GM20431 (cell line): ENCODE measurements around the gene CYP2E1.
"Not testable (repeated sequence)": the region's sequence is repeated elsewhere in the genome, so short reads cannot be mapped to it uniquely, and the experiment has no call there.

Experiments
- in situ Hi-C: fragments of 300-500 bp; cut with MseI, MboI; formaldehyde crosslinking; loops from one replicate; pipeline ENCODE4 v1.15.0; 2020; ENCODE audit warnings: low sequenced_read_pairs; ENCODE audit not compliant: unreplicated experiment

CYP2E1 gene

DNA sequence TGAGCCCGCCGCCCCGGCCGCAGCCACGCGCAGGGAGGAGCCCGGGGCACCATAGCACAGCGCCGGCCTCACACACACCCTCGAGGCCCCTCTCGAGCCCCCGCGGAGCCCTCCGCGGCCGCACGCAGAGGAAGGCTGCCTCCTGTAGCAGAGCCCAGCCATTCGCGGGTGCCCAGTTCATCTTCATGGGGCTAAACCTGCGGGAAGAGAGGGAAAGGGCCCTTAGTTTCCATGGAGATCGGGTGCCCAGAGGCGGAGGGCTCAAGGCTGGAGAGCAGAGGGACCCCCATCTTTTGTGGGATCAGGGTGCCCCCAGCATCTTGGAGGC, 41.1 kb downstream of the CYP2E1 start:
- in situ Hi-C loops: no loop called here

- in situ Hi-C loops: not testable (repeated sequence)
These were observed 41.8 kb downstream of the CYP2E1 start for GRCh38 chr10:133568831-133569527.

DNA sequence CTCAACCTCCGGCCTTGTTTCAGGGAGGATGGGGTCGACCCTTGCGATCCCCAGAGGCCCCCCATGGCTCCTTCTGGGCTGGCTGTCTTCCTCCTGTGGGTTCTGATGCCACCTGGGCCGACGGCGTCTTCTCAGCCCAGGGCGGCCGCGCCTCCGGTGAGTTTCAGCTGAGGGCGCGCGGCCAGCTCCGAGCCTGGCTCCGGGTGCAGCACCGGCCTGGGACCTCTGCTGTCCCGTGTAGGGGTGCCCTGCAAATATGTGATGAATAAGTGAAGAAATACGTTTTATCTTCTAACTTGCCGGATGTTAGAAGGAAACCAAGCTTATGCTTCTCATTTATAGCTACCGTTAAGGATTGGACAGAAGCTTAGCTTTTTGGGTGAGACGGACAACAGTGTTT, 42.6 kb downstream of the CYP2E1 start:
- in situ Hi-C loops: not testable (repeated sequence)

DNA sequence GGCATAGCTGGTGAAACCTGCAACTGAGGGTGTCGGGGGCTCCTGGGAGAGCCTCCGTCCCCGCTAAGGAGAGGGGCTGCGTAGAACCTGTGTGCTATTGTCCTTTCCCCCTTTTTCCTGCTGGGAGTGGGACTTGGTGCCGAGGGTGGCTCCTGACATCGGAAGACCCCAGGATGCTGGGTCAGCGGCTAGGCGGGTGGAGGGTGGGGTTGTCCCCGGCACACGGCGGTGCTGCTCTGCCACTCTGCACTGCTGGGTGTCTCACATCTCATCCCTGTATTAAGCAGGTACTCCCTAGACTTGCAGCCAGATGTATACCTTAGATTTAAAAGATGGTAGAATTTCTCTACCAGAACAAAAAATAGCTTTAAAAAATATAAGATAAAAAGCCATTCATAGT, 44.9 kb downstream of the CYP2E1 start:
- in situ Hi-C loops: not testable (repeated sequence)

DNA sequence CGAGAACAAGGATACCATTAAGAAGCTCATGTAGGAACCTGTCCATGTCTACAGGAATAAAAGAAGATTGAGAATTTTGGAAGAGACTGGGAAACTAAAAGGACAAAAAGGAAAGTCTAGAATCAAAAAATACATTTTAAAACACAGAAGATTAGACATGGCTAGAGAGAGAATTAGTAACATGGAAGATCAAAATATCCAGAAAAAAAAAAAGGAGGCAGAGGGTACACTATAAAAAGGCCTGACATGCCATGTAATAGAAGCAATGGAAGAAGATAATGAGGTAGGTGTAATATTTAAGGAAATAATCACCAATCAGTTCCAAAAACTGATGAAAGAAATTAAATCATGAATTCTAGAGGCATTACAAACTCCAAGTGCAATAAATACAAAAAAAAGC, 46.3 kb downstream of the CYP2E1 start:
- in situ Hi-C loops: not testable (repeated sequence)

GRCh38 chr10:133577037-133577436, 49.9 kb downstream of the CYP2E1 start:
- in situ Hi-C loops: not testable (repeated sequence)
